A549 (cell line): ENCODE measurements around the gene IL23A.

Experiments used
- EP300 ChIP-seq, 2 experiments: fragments of >200 bp; sonication (Bioruptor Twin); formaldehyde crosslinking; IDR thresholded peaks; 2 replicates in 1 of 2; 3 replicates in 1 of 2; pipeline ENCODE4 v1.6.1; 2016 to 2017
- POLR2A ChIP-seq: IDR thresholded peaks from 2 replicates; pipeline ENCODE4 v1.6.1; 2012; ENCODE audit warnings: mild to moderate bottlenecking, low read length
- SMC3 ChIP-seq: fragments of >200 bp; sonication (Bioruptor Twin); formaldehyde crosslinking; IDR thresholded peaks from 3 replicates; pipeline ENCODE4 v1.6.1; 2018; ENCODE audit warnings: inconsistent platforms
- TF ChIP-seq, protein P1 (sequence below): fragments of 450-650 bp; IDR thresholded peaks from 2 replicates; pipeline ENCODE4 v1.6.1; 2014; ENCODE audit warnings: antibody characterized with exemption
- TF ChIP-seq, protein P2 (sequence below): fragments of >200 bp; sonication (Bioruptor Twin); formaldehyde crosslinking; IDR thresholded peaks from 3 replicates; pipeline ENCODE4 v1.5.1; 2016
- TF ChIP-seq, protein P3 (sequence below): fragments of 250-450 bp; sonication (Bioruptor Pico); IDR thresholded peaks from 2 replicates; pipeline ENCODE4 v1.5.0; 2021; ENCODE audit warnings: mild to moderate bottlenecking, moderate library complexity, borderline replicate concordance

DNA sequence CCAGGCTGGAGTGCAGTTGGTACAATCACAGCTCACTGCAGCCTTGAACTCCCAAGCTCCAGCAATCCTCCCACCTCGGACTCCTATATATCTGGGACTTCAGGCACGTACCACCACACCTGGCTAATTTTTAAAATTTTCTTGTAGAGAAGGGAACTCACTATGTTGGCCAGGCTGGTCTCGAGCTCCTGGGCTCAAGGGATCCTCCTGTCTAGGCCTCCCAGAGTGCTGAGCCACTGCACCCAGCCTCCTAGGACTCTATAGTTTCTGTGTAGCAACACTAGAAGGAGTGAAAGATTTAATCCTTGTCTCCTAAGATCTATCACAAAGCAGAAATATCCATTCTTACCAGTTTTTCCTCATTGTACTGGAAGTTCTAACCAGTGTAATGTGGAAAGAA is 28.3 kb downstream of the IL23A start:
- TF ChIP-seq POLR2A (no peak), EP300 (IDR thresholded peaks at IDR 0.05) (no peak), SMC3 (no peak)
- TF ChIP-seq, protein P1, sequence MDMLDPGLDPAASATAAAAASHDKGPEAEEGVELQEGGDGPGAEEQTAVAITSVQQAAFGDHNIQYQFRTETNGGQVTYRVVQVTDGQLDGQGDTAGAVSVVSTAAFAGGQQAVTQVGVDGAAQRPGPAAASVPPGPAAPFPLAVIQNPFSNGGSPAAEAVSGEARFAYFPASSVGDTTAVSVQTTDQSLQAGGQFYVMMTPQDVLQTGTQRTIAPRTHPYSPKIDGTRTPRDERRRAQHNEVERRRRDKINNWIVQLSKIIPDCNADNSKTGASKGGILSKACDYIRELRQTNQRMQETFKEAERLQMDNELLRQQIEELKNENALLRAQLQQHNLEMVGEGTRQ: no peak
- TF ChIP-seq, protein P2, sequence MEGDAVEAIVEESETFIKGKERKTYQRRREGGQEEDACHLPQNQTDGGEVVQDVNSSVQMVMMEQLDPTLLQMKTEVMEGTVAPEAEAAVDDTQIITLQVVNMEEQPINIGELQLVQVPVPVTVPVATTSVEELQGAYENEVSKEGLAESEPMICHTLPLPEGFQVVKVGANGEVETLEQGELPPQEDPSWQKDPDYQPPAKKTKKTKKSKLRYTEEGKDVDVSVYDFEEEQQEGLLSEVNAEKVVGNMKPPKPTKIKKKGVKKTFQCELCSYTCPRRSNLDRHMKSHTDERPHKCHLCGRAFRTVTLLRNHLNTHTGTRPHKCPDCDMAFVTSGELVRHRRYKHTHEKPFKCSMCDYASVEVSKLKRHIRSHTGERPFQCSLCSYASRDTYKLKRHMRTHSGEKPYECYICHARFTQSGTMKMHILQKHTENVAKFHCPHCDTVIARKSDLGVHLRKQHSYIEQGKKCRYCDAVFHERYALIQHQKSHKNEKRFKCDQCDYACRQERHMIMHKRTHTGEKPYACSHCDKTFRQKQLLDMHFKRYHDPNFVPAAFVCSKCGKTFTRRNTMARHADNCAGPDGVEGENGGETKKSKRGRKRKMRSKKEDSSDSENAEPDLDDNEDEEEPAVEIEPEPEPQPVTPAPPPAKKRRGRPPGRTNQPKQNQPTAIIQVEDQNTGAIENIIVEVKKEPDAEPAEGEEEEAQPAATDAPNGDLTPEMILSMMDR: no peak
- TF ChIP-seq, protein P3, sequence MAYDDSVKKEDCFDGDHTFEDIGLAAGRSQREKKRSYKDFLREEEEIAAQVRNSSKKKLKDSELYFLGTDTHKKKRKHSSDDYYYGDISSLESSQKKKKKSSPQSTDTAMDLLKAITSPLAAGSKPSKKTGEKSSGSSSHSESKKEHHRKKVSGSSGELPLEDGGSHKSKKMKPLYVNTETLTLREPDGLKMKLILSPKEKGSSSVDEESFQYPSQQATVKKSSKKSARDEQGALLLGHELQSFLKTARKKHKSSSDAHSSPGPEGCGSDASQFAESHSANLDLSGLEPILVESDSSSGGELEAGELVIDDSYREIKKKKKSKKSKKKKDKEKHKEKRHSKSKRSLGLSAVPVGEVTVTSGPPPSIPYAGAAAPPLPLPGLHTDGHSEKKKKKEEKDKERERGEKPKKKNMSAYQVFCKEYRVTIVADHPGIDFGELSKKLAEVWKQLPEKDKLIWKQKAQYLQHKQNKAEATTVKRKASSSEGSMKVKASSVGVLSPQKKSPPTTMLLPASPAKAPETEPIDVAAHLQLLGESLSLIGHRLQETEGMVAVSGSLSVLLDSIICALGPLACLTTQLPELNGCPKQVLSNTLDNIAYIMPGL (CRISPR knock-in tag): no peak
